ENCODE measurements around the gene PIK3C2B. TPM values are rescaled to one million over a fixed set of nuclear protein-coding genes. Genes with fewer than 3 reads are reported as not detected.

Gene PIK3C2B
- total and polyA plus RNA-seq, 2 of the 8 experiments (the other 6 are each of a cell fraction or from before 2014, with no cell fraction given): 20.4 to 36.7 TPM

- H3K36me3 ChIP-seq (ENCODE audit: control insufficient read depth in 2 of 4, insufficient read depth in 4 of 4, low read length in 3 of 4): no peaks in the 10 kb centered on the region
- H2BK120ac ChIP-seq (replicated peaks; ENCODE audit: low read depth, low read length): no peak overlapping the region
- peaks cover 0 to 2% of the 10 kb centered on the region in 2 experiments for H4K20me1 ChIP-seq (replicated peaks in 1 of 2; ENCODE audit: control insufficient read depth in 1 of 2, insufficient read depth in 2 of 2, low read length in 2 of 2)
- no peak overlapping the region for H2AFZ ChIP-seq (ENCODE audit: low read length)
- H3K4ac ChIP-seq (replicated peaks; ENCODE audit: insufficient read length, low read depth, low read length): no peak overlapping the region
- H3K4me2 ChIP-seq (ENCODE audit: insufficient read depth in 1 of 2, low read depth in 2 of 2, low read length in 2 of 2): no peak overlapping the region
- H3K56ac ChIP-seq (replicated peaks; ENCODE audit: insufficient read length, low read depth, low read length): no peak overlapping the region
- no peak overlapping the region for H4K91ac ChIP-seq (replicated peaks; ENCODE audit: insufficient read length, low read length)
- ChIA-PET POLR2A (ENCODE audit: partially characterized antibody) (no interaction called here), CTCF (ENCODE audit: partially characterized antibody) (interaction anchor here (0.6 to 49.0 kb wide), 2 partner anchors 48 to 67 kb away, joined by 3 to 2124 read pairs; no protein-coding TSS in a partner anchor)
- FAIRE-seq (no peak), DNase-seq (ENCODE audit: low read depth in 1 of 2, low spot score in 2 of 2) (no peak)
- H3K18ac ChIP-seq (ENCODE audit: extremely low read depth, low read length): no peak overlapping the region
- no peaks in the 10 kb centered on the region for H3K27me3 ChIP-seq (replicated peaks in 1 of 4; ENCODE audit: control insufficient read depth in 3 of 4, extremely low read depth in 1 of 4, insufficient read depth in 3 of 4, low read length in 3 of 4)
- no peak overlapping the region for H2BK20ac ChIP-seq (ENCODE audit: low read length)
- peaks cover 2% of the 10 kb centered on the region; the same call in 1 of the 2 replicates for H3K23me2 ChIP-seq (ENCODE audit: low read depth, low read length)
- no peak overlapping the region for H2BK12ac ChIP-seq (ENCODE audit: low read depth, low read length)
- H3K27ac ChIP-seq (ENCODE audit: low read depth, low read length): no peak overlapping the region
- H3K4me1 ChIP-seq (replicated peaks in 1 of 4; ENCODE audit: control insufficient read depth in 3 of 4, insufficient read depth in 4 of 4, low read length in 3 of 4): no peaks in the 10 kb centered on the region
- H4K5ac ChIP-seq (ENCODE audit: insufficient read length, low read depth, low read length): no peak overlapping the region
- TF ChIP-seq BRCA1 (IDR thresholded peaks at IDR 0.05; ENCODE audit: low read depth, low read length) (no peak), USF2 (IDR thresholded peaks at IDR 0.05; ENCODE audit: low read length) (no peak)
- no peak overlapping the region for H4K8ac ChIP-seq (ENCODE audit: extremely low read depth, insufficient read depth, low read length)
- no peaks in the 10 kb centered on the region; a peak in 1 of 4 replicates for H3K79me2 ChIP-seq (ENCODE audit: control insufficient read depth in 1 of 2, insufficient read depth in 2 of 2, low read length in 2 of 2)
- H3K14ac ChIP-seq (ENCODE audit: insufficient read length): no peak overlapping the region
- H3K4me3 ChIP-seq (ENCODE audit: extremely low read depth in 1 of 4, insufficient read depth in 2 of 4, low read depth in 3 of 4, low read length in 4 of 4): no peak overlapping the region
- no peaks in the 10 kb centered on the region for H3K79me1 ChIP-seq (ENCODE audit: low read depth, low read length)
- no peak overlapping the region for H2AK5ac ChIP-seq (ENCODE audit: low read depth, low read length)
- H3K23ac ChIP-seq (ENCODE audit: insufficient read length): no peak overlapping the region
- no peak overlapping the region for H2BK15ac ChIP-seq (ENCODE audit: low read length)
- no peak overlapping the region for H3K9ac ChIP-seq (replicated peaks in 1 of 4; ENCODE audit: extremely low read depth in 1 of 4, low read depth in 3 of 4, low read length in 3 of 4)
- H2BK5ac ChIP-seq (ENCODE audit: low read depth, low read length): no peak overlapping the region
- no peaks in the 10 kb centered on the region for H3K9me3 ChIP-seq (ENCODE audit: insufficient read depth in 2 of 2, low read depth in 1 of 2, low read length in 1 of 2)
These were observed 16.8 kb upstream of the PIK3C2B start for GRCh38 chr1:204511366-204511765.
